Parathyroid adenoma (tissue), 2 donors: ENCODE measurements around the gene TNFSF13B.

ENCODE experiments used
- H2AFZ ChIP-seq: fragments of 300-600 bp; sonication (generic); one replicate; pipeline ENCODE4 v1.7.0; 2017; ENCODE audit warnings: antibody characterized with exemption, mild to moderate bottlenecking
- H3K27ac ChIP-seq: fragments of 300-600 bp; sonication (generic); one replicate; pipeline ENCODE4 v1.7.0; 2017
- H3K27me3 ChIP-seq: fragments of 300-600 bp; sonication (generic); one replicate; pipeline ENCODE4 v1.7.0; 2017; ENCODE audit warnings: low read length; ENCODE audit not compliant: control insufficient read depth, insufficient read depth
- H3K36me3 ChIP-seq: fragments of 300-600 bp; sonication (generic); one replicate; pipeline ENCODE4 v1.7.0; 2017; ENCODE audit warnings: low read length; ENCODE audit not compliant: control insufficient read depth, insufficient read depth
- H3K4me1 ChIP-seq: fragments of 300-600 bp; sonication (generic); one replicate; pipeline ENCODE4 v1.7.0; 2017; ENCODE audit warnings: control low read depth
- H3K4me2 ChIP-seq: fragments of 300-600 bp; sonication (generic); one replicate; pipeline ENCODE4 v1.7.0; 2017; ENCODE audit warnings: low read length
- H3K4me3 ChIP-seq: fragments of 300-600 bp; sonication (generic); one replicate; pipeline ENCODE4 v1.7.0; 2017; ENCODE audit warnings: low read depth, low read length
- H3K79me2 ChIP-seq: fragments of 300-600 bp; sonication (generic); one replicate; pipeline ENCODE4 v1.7.0; 2017; ENCODE audit warnings: control low read depth
- H3K9ac ChIP-seq: fragments of 300-600 bp; sonication (generic); one replicate; pipeline ENCODE4 v1.7.0; 2017; ENCODE audit warnings: mild to moderate bottlenecking
- H3K9me3 ChIP-seq: fragments of 300-600 bp; sonication (generic); one replicate; pipeline ENCODE4 v1.7.0; 2017; ENCODE audit warnings: low read length; ENCODE audit not compliant: control insufficient read depth
- TF ChIP-seq, protein P1 (sequence below): fragments of 300-600 bp; sonication (generic); IDR thresholded peaks from one replicate; pipeline ENCODE4 v1.7.0; 2017; ENCODE audit warnings: antibody characterized with exemption, mild to moderate bottlenecking
- donor health status: primary hyperparathyroidism.

Gene TNFSF13B

DNA sequence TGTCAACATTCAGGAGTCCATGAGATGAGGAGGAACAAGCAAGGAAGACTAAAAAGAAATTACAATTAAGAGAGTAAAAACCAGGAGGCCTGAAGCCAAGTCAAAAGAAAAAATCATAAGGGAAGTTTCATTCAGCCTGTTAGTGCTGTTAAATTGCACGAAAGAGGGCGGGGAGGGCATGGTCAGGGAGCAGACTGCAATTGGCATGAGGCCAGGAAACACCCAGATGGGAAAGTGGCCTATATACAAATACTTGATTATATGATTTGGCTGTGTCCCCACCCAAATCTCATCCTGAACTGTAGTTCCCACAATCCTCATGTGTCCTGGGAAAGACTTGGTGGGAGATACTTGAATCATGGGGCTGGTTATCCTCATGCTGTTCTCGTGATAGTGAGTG lies 43.9 kb downstream of the TNFSF13B start:
- Histone ChIP-seq H2AFZ (no peak overlapping the region), H3K79me2 (no peaks in the 10 kb centered on the region), H3K9ac (no peak overlapping the region), H3K27ac (no peak overlapping the region), H3K4me3 (no peak overlapping the region), H3K4me1 (no peaks in the 10 kb centered on the region), H3K4me2 (no peak overlapping the region), H3K36me3 (no peaks in the 10 kb centered on the region), H3K9me3 (no peaks in the 10 kb centered on the region), H3K27me3 (no peaks in the 10 kb centered on the region)
- TF ChIP-seq, protein P1, sequence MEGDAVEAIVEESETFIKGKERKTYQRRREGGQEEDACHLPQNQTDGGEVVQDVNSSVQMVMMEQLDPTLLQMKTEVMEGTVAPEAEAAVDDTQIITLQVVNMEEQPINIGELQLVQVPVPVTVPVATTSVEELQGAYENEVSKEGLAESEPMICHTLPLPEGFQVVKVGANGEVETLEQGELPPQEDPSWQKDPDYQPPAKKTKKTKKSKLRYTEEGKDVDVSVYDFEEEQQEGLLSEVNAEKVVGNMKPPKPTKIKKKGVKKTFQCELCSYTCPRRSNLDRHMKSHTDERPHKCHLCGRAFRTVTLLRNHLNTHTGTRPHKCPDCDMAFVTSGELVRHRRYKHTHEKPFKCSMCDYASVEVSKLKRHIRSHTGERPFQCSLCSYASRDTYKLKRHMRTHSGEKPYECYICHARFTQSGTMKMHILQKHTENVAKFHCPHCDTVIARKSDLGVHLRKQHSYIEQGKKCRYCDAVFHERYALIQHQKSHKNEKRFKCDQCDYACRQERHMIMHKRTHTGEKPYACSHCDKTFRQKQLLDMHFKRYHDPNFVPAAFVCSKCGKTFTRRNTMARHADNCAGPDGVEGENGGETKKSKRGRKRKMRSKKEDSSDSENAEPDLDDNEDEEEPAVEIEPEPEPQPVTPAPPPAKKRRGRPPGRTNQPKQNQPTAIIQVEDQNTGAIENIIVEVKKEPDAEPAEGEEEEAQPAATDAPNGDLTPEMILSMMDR: no peak

DNA sequence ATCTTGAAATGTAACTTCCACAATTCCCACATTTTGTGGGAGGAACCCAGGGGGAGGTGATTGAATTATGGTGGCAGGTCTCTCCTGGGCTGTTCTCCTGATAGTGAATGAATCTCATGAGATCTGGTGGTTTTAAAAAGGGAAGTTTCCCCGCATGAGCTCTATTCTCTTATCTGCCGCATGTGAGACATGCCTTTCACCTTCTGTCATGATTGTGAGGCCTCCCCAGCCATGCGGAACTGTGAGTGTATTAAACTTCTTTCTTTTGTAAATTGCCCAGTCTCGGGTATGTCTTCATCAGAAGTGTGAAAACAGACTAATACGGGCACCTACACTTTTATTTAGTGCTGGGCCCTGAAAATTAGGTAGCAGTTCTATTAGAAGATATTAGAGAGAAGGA lies 45.8 kb downstream of the TNFSF13B start:
- Histone ChIP-seq H3K36me3 (no peaks in the 10 kb centered on the region), H3K27me3 (no peaks in the 10 kb centered on the region), H3K27ac (no peak overlapping the region), H3K9me3 (no peaks in the 10 kb centered on the region), H2AFZ (no peak overlapping the region), H3K9ac (no peak overlapping the region), H3K4me1 (no peaks in the 10 kb centered on the region), H3K4me3 (no peak overlapping the region), H3K79me2 (no peaks in the 10 kb centered on the region), H3K4me2 (no peak overlapping the region)
- TF ChIP-seq, protein P1: no peak

DNA sequence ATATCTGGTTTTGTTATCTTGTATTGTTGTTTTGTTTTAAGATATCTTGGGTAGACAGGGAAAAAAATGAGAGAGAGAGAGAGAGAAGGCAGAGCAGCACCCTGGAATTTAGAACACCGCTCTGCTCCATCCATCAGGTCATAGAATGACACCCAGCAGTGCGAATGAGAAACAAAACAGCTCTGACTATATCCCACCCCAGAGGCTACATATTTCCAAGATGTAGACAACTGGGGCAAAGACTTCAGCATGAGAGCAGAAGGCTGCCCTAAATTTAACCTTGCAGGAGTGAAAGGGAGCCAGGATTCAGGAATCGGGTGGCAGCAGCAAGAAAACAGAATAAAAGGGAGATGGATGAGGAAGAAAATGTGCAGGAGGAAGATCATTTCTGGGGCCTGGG lies 46.5 kb downstream of the TNFSF13B start:
- Histone ChIP-seq H3K9ac (no peak overlapping the region), H3K4me2 (no peak overlapping the region), H2AFZ (no peak overlapping the region), H3K27ac (no peak overlapping the region), H3K79me2 (no peaks in the 10 kb centered on the region), H3K9me3 (no peaks in the 10 kb centered on the region), H3K27me3 (no peaks in the 10 kb centered on the region), H3K4me3 (no peak overlapping the region), H3K4me1 (no peaks in the 10 kb centered on the region), H3K36me3 (no peaks in the 10 kb centered on the region)
- TF ChIP-seq, protein P1: no peak

DNA sequence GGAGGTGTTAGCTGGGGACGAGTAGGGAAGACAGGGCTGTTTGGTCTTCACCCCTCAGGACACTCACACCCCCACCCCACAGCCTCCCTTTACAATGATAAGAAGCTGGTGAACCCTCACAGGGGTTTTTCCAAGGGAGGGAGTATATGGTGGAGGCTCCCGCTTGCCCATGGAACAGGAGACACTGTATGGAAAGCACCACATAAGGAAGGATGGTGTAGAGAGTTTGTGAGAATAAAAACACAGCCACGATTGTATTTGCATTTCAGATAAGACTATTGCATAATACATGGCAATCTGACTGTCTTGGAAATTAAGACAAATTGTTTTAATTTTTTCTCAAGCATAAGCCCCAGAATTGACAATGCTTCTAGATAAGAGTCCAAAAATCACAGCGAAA lies 46.9 kb downstream of the TNFSF13B start:
- H3K4me1 ChIP-seq: no peaks in the 10 kb centered on the region
- H3K27ac ChIP-seq: no peak overlapping the region
- H2AFZ ChIP-seq: no peak overlapping the region
- no peak overlapping the region for H3K9ac ChIP-seq
- no peaks in the 10 kb centered on the region for H3K36me3 ChIP-seq
- no peaks in the 10 kb centered on the region for H3K79me2 ChIP-seq
- TF ChIP-seq, protein P1: no peak
- H3K9me3 ChIP-seq: no peaks in the 10 kb centered on the region
- H3K4me2 ChIP-seq: no peak overlapping the region
- no peaks in the 10 kb centered on the region for H3K27me3 ChIP-seq
- no peak overlapping the region for H3K4me3 ChIP-seq

DNA sequence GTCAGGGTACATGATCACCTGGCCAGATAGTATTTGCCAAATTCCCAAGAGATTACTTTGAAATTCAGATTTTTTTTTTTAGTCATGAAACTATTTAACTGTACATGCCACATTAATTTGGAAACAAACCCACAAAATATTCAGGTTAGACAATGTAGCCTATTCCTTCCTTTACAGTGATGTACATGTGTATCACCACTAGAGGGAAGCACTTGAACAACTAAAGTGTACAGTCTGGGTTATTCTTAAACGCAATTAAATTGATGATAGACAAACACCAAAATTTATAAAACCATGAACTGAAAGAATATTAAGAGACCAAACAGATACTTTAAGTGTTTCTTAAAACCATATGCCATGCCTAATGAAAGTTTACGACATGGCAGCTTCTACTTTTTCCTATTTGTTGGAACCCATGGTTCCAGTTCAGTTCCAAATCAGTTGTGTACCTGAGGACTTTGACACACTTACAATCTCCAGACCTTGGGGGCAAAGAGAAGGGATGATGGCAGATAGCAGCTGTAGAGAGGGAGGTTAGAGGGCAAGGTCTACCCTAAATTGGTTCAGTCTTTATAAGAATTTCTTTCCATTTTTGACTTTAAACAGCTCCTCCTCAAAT lies 52.8 kb downstream of the TNFSF13B start:
- Histone ChIP-seq H3K9ac (no peak overlapping the region), H3K27ac (no peak overlapping the region), H3K4me3 (no peak overlapping the region), H3K27me3 (no peaks in the 10 kb centered on the region), H3K9me3 (no peaks in the 10 kb centered on the region), H3K4me2 (no peak overlapping the region), H2AFZ (no peak overlapping the region), H3K36me3 (no peaks in the 10 kb centered on the region), H3K79me2 (no peaks in the 10 kb centered on the region), H3K4me1 (no peaks in the 10 kb centered on the region)
- TF ChIP-seq, protein P1: peak; percentile 44
